ENCODE data around the gene WLS. TPM values are rescaled to one million over a fixed set of nuclear protein-coding genes. Genes with fewer than 3 reads are reported as not detected.

The WLS gene
- total and polyA plus RNA-seq, 2 experiments from 2014 or later = 0.87 to 1.2 TPM

GRCh38 chr1:68093737-68094136, 138.6 kb downstream of the WLS start:
- Histone ChIP-seq H3K27me3 (ENCODE audit: insufficient read depth) (no peaks in the 10 kb centered on the region), H3K4me2 (no peak overlapping the region), H3F3A (replicated peaks; ENCODE audit: low read depth) (no peaks in the 10 kb centered on the region), H4K20me1 (replicated peaks; ENCODE audit: insufficient read depth) (no peaks in the 10 kb centered on the region), H3K79me2 (replicated peaks; ENCODE audit: insufficient read depth) (no peaks in the 10 kb centered on the region), H2AFZ (no peak overlapping the region), H3K9me2 (ENCODE audit: insufficient read depth) (no peaks in the 10 kb centered on the region), H3K4me3 (no peak overlapping the region), H3K27ac (ENCODE audit: low read depth) (no peak overlapping the region), H3K4me1 (ENCODE audit: insufficient read depth) (no peaks in the 10 kb centered on the region), H3K36me3 (ENCODE audit: insufficient read depth) (no peaks in the 10 kb centered on the region)
- Mint-ChIP-seq H3K4me1 (no peaks in the 10 kb centered on the region), H3K27ac (no peak overlapping the region), H3K9me3 (no peaks in the 10 kb centered on the region), H3K36me3 (ENCODE audit: low read depth) (no peaks in the 10 kb centered on the region), H3K27me3 (ENCODE audit: insufficient read depth, low read depth, poor library complexity) (peaks cover 2% of the 10 kb centered on the region), H3K4me3 (no peak overlapping the region)
- no peak for ATAC-seq
- TF ChIP-seq ZNF114 (CRISPR knock-in tag; IDR thresholded peaks at IDR 0.05) = no peak
- no peak for TF ChIP-seq EZH2phosphoT487 (IDR thresholded peaks at IDR 0.05; ENCODE audit: unreplicated experiment)
- TF ChIP-seq CREB1 (CRISPR knock-in tag; IDR thresholded peaks at IDR 0.05; ENCODE audit: low read depth) = no peak
- TF ChIP-seq STAT1 (IDR thresholded peaks at IDR 0.05; ENCODE audit: unreplicated experiment) = no peak
- TF ChIP-seq, protein P1, sequence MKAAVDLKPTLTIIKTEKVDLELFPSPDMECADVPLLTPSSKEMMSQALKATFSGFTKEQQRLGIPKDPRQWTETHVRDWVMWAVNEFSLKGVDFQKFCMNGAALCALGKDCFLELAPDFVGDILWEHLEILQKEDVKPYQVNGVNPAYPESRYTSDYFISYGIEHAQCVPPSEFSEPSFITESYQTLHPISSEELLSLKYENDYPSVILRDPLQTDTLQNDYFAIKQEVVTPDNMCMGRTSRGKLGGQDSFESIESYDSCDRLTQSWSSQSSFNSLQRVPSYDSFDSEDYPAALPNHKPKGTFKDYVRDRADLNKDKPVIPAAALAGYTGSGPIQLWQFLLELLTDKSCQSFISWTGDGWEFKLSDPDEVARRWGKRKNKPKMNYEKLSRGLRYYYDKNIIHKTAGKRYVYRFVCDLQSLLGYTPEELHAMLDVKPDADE (IDR thresholded peaks at IDR 0.05) = no peak
- TF ChIP-seq POLR2AphosphoS5 (IDR thresholded peaks at IDR 0.05; ENCODE audit: low read depth) = no peak
- no peak for TF ChIP-seq NANOG (IDR thresholded peaks at IDR 0.05; ENCODE audit: borderline replicate concordance)
- TF ChIP-seq, protein P2, sequence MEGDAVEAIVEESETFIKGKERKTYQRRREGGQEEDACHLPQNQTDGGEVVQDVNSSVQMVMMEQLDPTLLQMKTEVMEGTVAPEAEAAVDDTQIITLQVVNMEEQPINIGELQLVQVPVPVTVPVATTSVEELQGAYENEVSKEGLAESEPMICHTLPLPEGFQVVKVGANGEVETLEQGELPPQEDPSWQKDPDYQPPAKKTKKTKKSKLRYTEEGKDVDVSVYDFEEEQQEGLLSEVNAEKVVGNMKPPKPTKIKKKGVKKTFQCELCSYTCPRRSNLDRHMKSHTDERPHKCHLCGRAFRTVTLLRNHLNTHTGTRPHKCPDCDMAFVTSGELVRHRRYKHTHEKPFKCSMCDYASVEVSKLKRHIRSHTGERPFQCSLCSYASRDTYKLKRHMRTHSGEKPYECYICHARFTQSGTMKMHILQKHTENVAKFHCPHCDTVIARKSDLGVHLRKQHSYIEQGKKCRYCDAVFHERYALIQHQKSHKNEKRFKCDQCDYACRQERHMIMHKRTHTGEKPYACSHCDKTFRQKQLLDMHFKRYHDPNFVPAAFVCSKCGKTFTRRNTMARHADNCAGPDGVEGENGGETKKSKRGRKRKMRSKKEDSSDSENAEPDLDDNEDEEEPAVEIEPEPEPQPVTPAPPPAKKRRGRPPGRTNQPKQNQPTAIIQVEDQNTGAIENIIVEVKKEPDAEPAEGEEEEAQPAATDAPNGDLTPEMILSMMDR (conservative IDR thresholded peaks at IDR 0.05; ENCODE audit: low read depth in 2 of 2) = no peak
- TF ChIP-seq EZH2 (IDR thresholded peaks at IDR 0.05; ENCODE audit: low read depth, unreplicated experiment) = no peak
- TF ChIP-seq JUNB (IDR thresholded peaks at IDR 0.05; ENCODE audit: unreplicated experiment) = no peak
- no peak for TF ChIP-seq ZNF331 (CRISPR knock-in tag; IDR thresholded peaks at IDR 0.05; ENCODE audit: low read depth)
- no peak for TF ChIP-seq ZNF462 (CRISPR knock-in tag; IDR thresholded peaks at IDR 0.05)
- no peak for TF ChIP-seq REST (IDR thresholded peaks at IDR 0.05; ENCODE audit: unreplicated experiment)
- DNase-seq (ENCODE audit: low spot score) = no peak
